CD4-positive, alpha-beta T cell treated with Interleukin-17A for 1 hour (primary cell): ENCODE data around the gene MANSC4.

Source experiments
- DNase-seq: peaks from one replicate; pipeline ENCODE4 v3.0.0-alpha.2; 2020

The MANSC4 gene

DNA sequence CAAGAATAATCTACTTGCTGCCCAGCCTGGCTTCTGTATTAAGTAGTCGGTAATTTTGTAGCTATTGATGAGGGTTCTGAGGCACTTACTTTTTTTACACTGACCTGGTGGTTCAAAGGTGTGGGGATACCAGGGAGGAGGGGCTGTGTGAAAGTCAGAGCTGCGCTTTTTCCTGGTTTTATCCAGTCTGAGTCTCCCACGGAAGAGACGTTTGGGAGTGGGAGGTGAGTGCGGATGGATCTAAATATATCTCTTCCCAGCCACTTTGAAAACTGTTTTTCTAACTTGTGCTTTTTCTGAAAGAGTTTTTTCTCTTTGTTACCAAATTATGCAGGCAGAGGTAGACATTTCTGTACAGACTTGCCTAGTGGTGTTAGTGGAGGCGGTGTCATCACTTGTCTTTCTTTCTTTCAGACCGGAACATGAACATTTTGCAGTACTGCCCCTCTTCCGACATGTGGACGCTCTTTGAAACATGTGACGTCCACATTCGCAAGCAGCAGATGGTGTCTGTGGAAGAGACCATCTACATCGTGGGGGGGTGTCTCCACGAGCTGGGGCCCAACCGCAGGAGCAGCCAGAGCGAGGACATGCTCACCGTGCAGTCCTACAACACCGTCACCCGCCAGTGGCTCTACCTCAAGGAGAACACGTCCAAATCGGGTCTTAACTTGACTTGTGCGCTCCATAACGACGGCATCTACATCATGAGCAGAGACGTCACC is 17.4 kb upstream of the MANSC4 start:
- no peak for DNase-seq

DNA sequence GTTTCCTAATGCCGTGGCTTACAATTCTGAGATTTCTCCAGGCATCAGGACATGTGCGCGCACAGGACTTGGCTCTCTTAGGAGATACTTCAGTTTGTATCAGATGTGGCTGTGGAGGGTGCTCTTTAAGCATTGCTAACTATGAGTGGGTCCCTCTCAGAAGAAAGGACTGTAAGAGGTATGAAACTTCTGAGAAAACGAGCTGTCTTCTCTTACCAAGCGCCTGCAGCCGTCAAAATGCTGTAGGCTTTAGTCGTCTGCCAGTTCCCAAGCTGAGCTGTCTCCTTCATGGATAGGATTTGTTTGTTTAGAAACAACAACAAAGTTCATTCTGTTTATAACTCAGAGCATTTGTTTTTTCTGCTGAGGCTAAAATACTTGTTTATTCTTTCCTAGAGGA is 16.1 kb upstream of the MANSC4 start:
- DNase-seq, result no peak

DNA sequence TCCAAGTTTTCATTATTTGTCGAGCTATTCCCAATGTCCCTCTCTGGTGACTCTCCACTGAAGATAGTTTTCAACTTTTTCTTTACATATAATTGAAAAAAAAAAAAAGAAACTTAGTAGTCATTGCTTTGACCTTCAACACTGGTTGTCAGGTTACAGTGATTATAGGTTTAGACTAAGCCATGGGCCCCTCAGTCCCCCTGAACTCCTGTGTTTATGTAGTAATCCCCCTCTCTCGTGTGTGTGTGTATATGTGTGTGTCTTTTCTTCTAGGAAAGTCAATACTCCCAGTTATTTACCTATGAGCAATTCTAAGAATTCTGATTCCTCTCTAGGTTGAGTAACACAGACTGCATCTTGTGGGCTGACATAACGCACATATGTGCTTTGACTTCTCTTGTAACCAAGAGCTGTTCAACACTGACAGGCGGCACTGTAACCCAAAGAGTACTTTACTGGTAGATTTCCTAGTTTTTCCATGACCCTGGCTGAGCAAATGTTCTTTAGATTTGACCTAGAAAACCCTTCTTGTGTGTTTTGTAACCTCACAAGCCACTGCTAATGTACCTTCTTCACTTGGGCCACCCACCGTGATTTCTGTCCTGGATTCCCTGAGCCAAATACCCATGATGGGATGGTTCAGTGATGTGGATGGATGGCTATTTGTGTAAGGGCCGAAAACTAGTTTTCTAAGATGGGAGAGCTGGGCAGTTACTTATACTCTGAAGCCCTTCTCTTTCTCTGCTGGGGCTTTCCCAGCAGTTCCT is 15.0 kb upstream of the MANSC4 start:
- no peak for DNase-seq

DNA sequence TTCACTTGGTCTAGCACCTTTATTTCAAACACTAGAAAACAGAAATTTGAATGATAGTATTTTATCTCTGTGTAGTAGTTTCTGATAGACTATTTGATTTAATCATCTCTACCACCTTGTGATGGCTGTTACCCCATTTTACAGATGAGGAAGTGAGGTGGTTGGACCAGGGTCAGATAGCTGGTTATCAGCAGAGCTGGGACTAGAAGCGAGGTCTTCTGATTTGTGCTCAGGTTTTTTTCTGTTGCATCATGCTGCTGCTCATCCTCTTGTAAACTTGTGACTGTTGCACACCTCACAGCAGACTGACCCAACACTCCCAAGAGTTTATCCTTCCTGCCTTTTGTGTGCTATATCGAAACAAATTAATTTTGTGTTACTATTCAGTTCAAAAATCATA is 10.1 kb upstream of the MANSC4 start:
- DNase-seq, result no peak

DNA sequence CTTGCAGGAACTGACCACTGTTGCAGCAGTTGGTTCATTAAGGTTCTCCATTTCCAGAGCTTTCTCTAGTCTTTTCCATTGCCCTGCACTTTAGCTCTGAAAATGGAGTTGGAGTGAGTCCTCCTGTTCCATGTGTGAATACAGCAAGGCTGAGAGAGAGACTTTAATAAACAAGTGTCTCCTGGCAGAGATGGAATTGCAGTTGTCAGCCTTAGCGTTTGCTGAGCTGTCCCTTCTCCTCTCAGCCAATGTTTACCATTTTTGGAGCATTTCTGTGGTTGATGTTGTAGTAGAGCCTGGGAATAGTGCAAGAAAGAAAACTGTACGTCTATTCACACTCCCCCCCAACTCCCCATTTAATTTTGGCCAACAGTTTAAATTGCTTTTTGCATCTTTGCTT is 7.5 kb upstream of the MANSC4 start:
- no peak for DNase-seq

DNA sequence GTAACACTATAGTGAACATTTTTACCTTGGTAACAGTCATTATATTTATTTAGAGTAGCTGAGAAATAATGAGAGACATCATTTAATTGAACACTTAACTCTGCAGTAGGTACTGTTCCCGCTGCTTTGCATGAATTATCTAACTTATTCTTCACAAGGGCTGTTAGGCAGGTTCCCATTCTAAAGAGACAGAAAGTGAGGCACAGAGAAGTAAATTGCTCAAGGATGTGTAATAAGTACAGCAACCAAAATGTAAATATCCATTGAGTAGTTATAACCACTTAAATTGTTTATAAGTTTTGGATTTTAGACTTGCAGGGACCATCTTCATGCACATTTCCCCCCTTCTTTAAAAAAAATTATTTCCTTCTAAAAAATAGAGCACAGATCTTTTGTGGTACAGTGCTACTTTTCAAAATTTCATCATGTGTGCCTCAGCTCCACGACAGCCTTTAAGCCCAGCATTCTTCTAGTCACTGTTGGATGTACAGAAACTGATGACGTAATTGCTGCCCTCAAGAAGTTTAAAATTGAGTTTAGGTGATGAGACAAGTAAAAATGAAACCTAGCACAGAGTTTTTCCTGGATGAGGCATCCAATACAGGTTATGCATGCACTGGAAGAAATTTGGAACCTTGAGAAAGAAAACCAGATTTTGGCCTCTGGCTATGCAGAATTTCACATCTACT is 6.0 kb upstream of the MANSC4 start:
- DNase-seq, result no peak

DNA sequence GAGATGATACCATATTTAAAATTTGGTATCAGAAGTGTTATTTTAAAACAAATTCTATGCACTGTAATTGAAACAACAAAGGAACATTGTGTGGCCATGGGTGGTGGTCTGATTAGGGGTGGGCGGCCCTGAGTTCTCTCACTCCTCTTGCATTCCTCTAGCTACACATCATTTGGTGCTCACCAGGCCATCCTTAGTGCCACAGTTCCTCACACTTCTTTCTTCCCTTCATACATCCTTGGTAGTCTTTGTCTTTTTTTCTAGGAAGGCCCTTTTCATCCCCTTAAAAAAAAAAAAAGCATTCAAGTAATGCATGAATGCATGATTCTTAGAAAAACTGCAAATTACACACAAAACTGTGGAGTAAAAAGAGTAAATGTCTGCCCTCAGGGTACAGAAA is 2.4 kb upstream of the MANSC4 start:
- no peak for DNase-seq

DNA sequence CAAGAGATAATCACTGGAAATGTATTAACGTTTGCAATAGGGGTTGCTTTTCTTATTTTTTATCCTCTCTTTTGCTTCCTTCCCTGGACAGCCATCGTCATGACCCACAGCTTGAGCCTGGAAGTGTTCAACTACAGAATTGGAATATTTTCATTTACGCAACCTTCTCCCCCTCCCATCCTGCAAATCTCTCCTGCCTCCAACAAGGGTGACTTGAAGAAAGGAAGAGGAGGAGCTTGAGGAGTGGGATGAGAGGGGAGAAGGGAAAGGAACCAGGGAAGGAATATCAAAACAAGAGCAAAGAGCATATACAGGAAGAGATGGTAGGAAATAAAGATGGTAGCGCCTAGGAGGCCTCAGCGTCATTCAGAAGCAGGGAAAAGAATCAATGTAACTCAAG is 1.6 kb upstream of the MANSC4 start:
- DNase-seq, result no peak

DNA sequence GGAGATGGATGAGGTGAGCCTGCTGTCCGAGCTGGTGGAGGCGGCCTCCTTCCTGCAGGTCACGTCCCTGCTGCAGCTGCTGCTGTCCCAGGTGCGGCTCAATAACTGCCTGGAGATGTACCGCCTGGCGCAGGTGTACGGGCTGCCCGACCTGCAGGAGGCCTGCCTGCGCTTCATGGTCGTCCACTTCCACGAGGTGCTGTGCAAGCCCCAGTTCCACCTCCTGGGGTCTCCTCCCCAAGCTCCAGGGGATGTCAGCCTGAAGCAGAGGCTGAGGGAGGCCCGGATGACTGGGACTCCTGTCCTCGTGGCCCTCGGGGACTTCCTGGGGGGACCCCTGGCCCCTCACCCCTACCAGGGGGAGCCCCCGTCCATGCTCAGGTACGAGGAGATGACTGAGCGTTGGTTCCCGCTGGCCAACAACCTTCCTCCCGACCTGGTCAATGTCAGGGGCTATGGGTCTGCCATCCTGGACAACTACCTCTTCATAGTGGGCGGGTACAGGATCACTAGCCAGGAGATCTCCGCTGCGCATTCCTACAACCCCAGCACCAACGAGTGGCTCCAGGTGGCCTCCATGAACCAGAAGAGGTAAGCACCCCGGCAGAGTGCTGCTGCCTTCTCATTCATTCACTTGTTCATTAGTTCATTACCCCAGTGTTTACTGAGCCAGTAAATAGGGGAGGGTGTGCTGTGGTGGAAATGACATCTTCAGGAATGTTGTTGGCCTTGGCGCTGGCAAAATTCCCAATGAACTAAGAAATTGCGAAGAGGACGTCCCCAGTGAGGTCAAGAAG is 774 bp upstream of the MANSC4 start:
- DNase-seq, result peak; percentile 24

DNA sequence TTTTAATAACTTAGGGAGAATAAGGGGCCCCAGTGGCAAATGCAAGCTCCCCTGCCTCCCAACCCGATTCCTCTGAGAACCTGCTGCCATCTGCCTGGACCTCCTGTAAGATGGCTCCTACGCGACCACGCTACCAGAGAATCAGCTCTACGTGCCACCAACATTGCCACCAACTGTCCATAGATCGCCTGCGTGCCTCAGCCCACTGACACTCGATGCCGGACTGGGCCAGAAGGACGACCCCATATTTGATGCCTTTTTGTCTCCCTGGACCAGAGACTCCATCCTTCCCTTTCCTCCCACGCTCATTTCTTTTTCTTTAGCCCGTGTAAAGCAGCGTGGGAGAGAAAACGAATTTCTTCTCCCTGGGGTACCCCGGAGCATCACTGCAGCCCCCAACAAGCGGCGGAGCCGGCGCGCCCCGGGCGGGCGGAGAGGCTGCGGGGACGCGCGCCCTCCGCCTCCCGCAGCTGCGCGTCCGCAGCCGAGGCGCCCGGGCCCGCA is 568 bp downstream of the MANSC4 start:
- DNase-seq, result no peak

DNA sequence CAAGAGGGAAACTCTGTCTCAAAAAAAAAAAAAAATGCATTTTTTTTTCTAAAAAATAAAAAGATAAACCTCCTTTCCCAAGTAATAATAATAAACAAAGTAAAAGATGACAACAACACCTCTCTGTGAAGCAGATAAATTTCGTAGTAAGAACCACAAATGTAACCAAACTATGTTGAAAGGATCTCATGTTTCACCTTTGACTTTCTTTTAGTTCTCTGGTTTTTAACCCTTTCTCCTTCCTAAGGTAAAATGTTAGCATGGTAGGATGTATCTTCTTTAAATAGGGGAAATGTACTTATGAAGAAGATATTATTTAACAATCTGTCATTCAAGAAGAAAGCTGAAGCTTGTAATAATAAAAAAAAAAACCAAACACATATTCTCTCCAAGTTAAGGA is 1.8 kb downstream of the MANSC4 start:
- DNase-seq, result no peak

DNA sequence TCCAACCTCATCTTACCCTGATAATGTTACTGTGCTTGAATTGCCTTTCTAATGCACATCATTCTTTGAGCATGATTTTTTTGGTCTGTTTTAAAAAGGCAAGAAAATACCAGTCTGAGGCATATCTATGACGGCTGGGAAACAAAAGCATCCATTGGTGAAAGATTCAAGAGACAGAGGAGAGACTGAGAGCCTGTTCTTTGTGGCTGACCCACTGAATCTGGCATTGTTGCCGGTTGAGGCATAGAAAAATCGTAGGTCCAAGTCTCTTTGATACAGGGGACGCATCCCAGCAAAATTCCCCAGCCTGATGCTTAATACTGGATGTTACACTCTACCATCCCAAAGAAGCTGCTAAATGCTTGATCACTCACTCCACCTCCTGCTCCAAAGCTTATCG is 2.9 kb downstream of the MANSC4 start:
- no peak for DNase-seq

DNA sequence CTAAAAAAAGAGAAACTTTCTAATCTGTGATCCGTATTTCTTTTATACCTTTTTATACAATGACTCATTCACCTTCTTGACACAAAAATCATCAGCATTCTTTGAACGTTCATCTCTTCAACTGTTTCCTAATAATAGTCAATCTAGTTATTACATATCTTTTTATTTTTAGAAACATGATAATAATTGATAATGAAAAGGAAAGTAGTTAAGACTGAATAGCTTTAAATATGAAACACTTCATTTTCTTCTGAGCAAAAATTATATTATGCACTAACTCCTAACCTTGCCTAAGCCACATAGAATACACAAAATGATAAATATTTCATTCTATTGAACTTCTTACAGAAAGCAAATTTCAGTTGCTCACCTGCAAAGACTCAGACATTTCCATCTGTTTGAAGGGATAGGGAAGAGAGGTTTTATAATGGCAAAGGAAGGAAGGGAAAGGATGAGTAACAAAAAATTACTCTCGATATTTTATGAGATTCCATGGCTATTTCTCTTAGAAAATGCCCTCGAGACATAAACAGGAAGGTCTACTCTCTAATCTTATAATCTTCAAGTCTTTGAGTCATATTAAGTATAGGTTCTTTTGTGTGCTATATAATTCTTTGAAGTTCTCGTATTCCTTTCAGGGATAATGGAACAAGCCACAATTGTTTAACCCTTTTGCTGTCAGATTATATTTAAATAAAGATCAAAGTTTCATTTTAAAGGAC is 7.5 kb downstream of the MANSC4 start:
- no peak for DNase-seq

DNA sequence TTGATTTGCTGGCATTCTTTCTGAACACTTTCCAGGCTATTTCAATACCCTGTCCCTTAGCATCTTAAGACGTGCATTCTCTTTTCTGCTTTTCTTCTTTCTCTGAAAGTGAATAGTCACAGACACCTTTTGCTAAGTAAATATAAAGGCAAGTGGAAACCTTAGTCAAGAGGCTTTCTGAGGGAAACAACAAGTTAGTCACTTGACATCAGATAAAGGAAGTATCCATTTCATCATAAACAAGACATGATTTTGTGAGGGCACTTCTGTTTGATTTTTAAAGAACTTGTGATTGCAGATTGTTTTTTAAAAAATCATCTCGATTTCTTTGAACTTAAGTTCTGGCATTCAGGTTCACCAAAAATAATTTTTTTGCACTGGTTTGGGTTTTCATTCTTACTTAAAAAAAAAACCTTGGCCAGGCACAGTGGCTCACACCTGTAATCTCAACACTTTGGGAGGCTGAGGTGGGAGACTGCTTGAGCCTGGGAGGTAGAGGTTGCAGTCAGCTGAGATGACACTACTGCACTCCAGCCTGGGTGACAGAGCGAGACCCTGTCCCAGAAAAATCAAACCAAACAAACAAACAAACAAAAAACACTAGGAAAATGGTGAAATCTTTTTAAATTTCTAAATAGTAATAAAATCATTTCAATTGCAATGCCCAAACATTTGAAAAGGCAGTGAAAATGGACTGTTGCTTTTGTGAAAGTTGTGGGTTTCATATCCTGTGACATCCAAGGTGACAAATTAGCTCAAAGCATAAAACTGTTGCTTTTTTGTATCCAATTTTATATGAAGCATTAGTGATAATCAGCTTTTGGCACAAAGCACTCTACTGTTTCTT is 8.3 kb downstream of the MANSC4 start:
- no peak for DNase-seq

DNA sequence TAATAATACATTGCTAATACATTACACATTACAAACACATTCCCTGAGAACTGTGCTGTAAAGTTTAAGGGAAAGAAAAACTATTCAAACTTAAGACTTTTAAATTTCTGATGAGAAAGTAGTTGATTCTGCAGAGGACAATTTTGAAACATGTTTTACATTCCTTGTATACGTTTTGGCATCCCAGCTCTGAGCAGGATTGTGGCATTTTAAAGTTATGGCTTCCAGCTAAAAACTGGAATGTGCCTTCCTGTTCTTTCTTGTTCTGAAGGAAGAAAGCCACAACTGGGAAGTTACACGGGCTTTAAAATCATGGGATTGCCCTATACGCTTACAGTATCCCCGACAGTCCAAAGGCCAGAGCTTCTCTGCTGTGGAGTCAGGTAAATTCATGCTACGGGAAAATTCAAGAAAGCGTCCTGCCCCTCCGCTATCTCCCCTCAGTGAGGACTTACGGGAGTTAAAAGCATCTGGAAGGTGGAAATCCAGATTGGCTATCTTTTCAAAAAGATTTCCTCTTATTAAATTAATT is 10.8 kb downstream of the MANSC4 start:
- DNase-seq, result no peak

DNA sequence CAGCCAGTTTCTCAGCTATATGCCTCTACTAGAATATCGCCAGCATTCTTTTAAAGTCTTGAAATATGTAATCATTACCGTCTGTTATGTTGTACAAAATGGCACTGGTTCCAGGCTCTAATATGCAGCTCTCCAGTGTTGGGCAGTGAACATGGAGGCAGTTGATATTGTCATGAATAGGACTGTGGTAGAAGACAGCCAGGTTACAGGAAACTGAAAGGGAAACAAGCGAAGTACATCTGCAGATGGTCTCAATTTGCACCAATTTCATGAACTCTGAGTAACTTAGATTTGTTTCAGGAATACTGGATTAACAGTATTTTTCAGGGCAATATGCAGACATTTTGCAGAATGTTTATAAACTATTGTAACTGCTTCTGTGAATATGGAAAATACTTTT is 13.4 kb downstream of the MANSC4 start:
- no peak for DNase-seq

DNA sequence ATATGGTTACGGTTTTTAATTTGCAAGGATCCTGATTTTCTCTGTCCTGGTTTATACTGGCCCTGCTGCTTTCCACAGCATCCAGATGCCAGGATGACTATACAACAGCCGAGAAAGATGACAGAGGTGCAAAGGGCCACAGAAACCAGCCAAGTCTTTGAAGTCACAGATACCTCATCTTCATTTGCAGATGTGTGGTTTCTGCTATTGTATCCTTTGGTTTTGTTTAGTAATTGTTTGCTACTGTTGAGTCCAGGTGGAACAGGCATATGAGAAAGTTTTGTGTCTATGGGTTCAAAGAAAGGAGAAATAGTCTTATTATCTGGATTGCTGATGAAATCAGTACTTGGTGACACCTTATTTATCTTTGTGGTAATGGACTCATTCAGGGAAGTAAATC is 17.3 kb downstream of the MANSC4 start:
- DNase-seq, result no peak

DNA sequence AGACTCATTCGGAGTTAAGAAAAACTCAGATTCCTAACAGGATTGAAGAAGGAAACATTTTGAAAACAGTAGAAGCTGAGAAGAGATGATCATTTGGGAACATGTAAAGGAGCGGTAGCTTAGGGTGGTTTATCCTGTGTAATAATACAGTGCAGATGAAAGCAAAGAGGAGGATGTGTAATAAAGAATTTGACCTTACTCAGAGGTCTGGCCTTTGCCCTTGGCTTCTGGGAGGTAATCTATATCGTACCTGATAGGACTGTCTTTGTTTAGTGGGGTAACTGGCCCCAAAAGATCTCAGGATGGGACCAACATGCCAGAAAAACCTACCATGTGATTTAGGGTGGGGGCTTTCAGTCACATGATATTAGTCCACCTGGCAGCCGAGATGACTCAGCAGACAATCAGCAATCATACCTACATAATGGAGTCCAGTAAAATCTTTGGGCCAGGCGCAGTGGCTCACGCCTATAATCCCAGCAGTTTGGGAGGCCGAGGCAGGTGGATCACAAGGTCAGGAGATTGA is 23.3 kb downstream of the MANSC4 start:
- no peak for DNase-seq

DNA sequence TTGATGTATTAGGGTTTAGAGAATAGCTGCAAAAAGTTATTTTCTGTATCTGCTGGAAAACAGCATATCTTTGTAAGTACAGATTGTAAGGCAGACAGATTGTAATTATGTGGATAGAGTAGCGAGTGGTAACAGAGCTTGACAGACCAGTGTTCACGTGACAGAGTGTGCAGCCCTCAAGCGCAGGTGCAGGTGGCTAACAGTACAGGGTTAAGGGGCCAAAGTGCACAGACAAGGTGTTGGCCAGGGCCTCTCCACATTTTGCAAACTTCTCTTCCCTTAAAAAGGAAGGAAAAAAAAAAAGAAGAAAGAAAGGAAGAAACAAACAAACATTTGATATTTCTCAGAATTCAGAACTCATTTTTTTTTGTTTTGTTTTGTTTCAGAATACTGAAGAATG is 25.2 kb downstream of the MANSC4 start:
- DNase-seq, result no peak

DNA sequence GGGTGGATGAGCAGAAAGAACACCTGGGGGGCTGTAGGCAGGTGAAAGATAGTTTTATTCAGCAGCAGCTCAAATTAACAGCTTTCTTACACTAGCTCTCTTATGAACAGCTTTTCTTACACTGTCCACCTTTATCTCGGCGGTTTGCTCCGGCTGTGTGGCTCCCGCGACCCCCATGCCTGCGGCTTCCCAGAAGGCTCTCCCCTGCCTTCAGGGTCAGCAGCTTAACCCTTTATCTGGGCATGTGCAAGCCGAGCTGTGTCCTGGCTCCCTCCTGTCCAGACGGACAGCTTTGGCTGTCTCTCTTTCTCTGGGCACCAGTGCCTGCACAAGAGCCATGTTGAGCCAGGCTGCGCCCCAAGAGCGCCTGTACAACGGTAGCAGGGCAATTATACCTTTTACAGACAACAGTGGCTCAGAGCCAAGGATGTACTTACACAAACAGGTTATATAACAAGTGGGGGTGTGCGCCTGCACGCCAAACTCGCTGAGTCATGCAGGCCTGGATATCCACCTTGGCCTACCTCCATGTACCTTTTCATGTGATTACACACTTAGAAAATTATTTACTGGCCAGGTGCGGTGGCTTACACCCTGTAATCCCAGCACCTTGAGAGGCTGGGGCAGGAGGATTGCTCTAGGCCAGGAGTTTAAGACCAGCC is 28.5 kb downstream of the MANSC4 start:
- no peak for DNase-seq
